ENCODE measurements around the gene KCNH6.

Gene KCNH6

DNA sequence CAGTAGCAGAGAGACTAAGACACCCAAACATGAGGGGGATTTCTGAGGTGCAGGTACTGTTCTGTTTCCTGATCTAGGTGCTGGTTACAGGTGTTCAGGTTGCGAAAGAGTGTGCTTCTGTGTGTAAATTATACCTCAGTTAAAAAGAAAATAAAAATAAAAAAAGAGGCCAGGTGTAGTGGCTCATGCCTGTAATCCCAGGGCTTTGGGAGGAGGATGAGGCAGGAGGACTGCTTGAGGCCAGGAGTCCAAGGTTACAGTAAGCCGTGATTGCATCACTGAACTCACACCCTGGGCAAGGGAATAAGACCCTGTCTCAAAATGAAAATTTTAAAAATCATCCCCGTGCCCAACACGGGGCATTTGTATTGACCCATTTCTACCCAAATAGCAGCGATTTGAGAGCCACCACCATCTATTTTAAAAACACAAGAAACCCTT, 23.9 kb downstream of the KCNH6 start:
- POLR2A ChIA-PET: no interaction called here
- DNase-seq (ENCODE audit: extremely low spot score): no peak
- no peak for TF ChIP-seq CTCF (IDR thresholded peaks at IDR 0.05; ENCODE audit: control extremely low read depth, extremely low read depth, low read depth, missing control alignments)
- CTCF ChIA-PET: interaction anchor here (1.1 to 2.3 kb wide), 3 partner anchors 18 to 152 kb away, joined by 3 to 7 read pairs (median 3); no protein-coding TSS in a partner anchor

GRCh38 chr17:63549289-63549945, 26.3 kb downstream of the KCNH6 start:
- ChIA-PET CTCF (interaction anchor here (1.1 to 2.5 kb wide), 3 partner anchors 63 to 124 kb away, joined by 3 to 8 read pairs (median 6); no protein-coding TSS in a partner anchor), POLR2A (interaction anchor here (0.6 kb wide), 1 partner anchor 19 kb away, joined by 3 read pairs; no protein-coding TSS in a partner anchor)

DNA sequence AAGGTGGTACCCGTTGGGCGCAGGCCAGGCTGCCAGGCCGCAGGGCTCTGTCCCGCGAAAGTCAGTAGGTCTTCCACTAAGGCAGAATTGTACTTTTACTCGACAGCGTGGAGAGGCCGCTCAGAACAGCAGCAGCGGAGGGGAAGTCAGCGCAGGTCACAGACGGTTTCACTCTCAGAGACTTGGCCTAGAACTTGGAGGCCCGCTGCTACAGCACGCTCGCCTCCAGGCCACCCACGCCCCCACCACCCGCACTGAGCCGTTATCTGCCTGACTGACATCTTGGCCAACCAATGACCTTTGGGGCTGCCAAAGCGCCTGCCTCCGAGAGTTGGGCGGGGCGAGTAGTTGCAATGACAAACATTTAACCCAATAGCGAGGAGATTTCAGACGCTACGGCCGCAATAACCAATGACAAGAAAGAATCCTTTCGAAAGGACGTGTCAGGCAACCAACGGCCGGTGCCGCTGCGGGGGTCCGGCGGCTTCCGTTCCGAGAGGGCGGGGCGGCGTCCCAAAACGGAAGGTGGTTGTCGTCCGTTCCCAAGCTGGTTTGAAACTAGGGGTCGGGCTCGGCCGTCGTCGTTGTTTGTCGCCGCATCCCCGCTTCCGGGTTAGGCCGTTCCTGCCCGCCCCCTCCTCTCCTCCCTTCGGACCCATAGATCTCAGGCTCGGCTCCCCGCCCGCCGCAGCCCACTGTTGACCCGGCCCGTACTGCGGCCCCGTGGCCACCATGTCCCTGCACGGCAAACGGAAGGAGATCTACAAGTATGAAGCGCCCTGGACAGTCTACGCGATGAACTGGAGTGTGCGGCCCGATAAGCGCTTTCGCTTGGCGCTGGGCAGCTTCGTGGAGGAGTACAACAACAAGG, 27.0 kb downstream of the KCNH6 start, which contains the start of gene DCAF7:
DCAF7 (plus strand) TSS at position 532 of the 871 bp plus-strand sequence; CDS start at position 733, 201 bp downstream.
- POLR2A ChIA-PET: interaction anchor here (0.6 to 1.7 kb wide), 2 partner anchors 20 to 72 kb away, joined by 3 to 5 read pairs; partner anchors contain the start of gene MAP3K3
- peak; percentile 100 for DNase-seq (ENCODE audit: extremely low spot score)
- TF ChIP-seq CTCF (IDR thresholded peaks at IDR 0.05; ENCODE audit: control extremely low read depth, extremely low read depth, low read depth, missing control alignments): no peak
- CTCF ChIA-PET: interaction anchor here (1.7 to 2.5 kb wide), 3 partner anchors 62 to 125 kb away, joined by 3 to 8 read pairs (median 6); no protein-coding TSS in a partner anchor

More at GRCh38 chr17:63549289-63549945, 26.3 kb downstream of the KCNH6 start:
- no peak for DNase-seq (ENCODE audit: extremely low spot score)
- no peak for TF ChIP-seq CTCF (IDR thresholded peaks at IDR 0.05; ENCODE audit: control extremely low read depth, extremely low read depth, low read depth, missing control alignments)

GRCh38 chr17:63550817-63551639, 27.9 kb downstream of the KCNH6 start:
- ChIA-PET CTCF (interaction anchor here (0.7 to 2.5 kb wide), 4 partner anchors 16 to 67 kb away, joined by 3 to 8 read pairs (median 4); no protein-coding TSS in a partner anchor), POLR2A (interaction anchor here (1.7 kb wide), 1 partner anchor 71 kb away, joined by 5 read pairs; the partner anchor contains the start of gene MAP3K3)
- TF ChIP-seq CTCF (IDR thresholded peaks at IDR 0.05; ENCODE audit: control extremely low read depth, extremely low read depth, low read depth, missing control alignments): no peak
- DNase-seq (ENCODE audit: extremely low spot score): no peak

GRCh38 chr17:63552211-63552610, 29.1 kb downstream of the KCNH6 start:
- POLR2A ChIA-PET: no interaction called here
- CTCF ChIA-PET: interaction anchor here (1.0 to 1.4 kb wide), 3 partner anchors 14 to 73 kb away, joined by 3 to 4 read pairs (median 3); no protein-coding TSS in a partner anchor
- DNase-seq (ENCODE audit: extremely low spot score): no peak
- TF ChIP-seq CTCF (IDR thresholded peaks at IDR 0.05; ENCODE audit: control extremely low read depth, extremely low read depth, low read depth, missing control alignments): no peak

All from GM10248 (cell line).